NCI-H446 (cell line): Measurements from ENCODE around the gene OVCA2.
A peak's percentile ranks its signal among the peaks of the same experiment; 100 is the strongest.

Experiments
- DNase-seq, 2 experiments: peaks; one replicate each; lab custom pipeline; 2025; lab: John Stamatoyannopoulos, UW

The OVCA2 gene

GRCh38 chr17:2065949-2066400, 24.2 kb downstream of the OVCA2 start:
- DNase-seq: no peak

- DNase-seq: no peak
Observed at GRCh38 chr17:2067048-2067561, 25.3 kb downstream of the OVCA2 start.

DNA sequence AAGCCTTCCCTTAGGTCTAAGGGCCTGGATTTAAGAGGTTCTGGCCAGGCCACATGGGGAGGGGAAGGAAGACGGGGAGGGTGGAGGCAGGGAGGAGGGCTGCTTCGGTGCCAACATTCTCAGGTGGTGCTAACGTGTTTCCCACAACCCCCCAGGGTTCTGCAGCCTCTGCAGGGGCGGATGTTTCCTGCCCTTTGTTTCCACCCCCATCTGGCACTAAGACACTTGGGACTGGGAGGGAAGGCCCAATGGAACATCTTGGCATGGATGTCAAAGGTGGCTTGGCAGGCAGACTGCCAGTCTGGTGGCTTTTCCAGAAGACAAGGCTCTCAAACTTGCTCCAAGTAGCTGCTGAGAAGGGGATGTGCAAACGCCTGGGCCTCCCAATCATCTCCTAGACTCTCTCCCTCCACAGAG, 25.8 kb downstream of the OVCA2 start:
- no peak for DNase-seq

DNA sequence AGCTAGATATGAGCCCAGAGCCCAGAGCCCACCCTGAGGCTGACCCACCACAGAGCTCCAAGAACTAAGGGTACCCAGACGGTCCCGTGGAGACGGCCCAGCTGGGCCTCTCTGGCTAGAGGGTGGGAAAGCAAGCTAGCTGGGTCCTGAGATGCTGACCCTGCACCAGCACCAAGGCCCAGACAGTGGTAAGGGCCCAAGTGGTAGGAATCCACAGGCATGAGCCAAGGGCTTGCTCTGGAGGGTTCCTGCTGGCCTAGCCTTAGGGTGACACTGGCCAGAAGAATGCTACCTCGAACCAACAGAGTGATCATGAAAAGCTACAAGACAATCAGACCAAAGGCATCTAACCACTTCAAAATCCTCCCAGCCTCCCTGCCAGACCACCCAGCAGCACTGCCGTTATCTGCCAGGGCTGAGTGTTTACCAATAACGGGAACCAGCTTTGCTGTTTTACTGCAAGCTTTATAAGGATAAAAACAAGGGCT, 26.3 kb downstream of the OVCA2 start:
- DNase-seq: no peak

GRCh38 chr17:2068519-2069051, 26.8 kb downstream of the OVCA2 start:
- DNase-seq: no peak

GRCh38 chr17:2070241-2071023, 28.6 kb downstream of the OVCA2 start:
- no peak for DNase-seq

GRCh38 chr17:2071024-2071385, 29.2 kb downstream of the OVCA2 start:
- no peak for DNase-seq

DNA sequence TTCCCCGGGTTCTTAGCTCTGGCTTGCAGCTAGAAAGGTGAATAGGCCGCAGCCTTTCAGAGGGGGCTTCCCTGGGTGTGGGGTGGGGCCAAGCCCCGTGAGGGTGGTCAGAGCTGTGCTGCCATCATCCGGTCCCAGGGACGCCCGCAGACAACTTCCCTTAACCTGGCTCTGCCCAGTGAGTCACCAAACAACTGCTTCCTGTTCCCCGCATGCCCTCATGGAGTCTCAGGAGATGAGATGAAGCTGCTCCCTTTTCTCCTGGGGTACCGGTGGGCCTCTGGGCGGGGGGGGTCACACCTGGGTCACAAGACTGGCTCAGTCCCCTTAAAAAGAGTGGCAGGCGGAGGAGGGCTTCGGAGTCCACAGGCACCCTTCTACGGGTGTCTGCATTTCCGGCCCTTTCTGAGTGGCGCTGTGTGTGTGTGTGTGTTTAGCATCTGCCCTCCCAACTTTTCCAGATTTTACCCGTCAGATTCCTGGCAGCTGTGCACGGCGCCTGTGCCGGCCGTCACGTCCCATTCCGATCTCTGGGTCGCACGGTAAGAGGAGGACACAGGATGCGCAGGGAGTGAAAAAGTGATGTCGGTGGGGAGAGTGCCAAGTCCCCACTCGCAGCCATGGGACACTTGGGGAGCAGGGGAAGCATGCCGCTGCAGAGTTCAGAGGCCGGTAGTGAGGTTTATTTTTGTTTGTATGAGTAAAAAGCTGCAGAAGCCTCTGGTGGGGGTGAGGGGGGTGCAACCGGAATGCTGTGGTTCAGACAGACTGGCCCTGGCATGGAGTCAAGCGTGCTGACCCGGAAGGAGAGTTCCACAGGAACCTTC, 29.8 kb downstream of the OVCA2 start:
- no peak for DNase-seq

- DNase-seq: no peak
Observed at GRCh38 chr17:2074919-2075318, 33.1 kb downstream of the OVCA2 start.

DNA sequence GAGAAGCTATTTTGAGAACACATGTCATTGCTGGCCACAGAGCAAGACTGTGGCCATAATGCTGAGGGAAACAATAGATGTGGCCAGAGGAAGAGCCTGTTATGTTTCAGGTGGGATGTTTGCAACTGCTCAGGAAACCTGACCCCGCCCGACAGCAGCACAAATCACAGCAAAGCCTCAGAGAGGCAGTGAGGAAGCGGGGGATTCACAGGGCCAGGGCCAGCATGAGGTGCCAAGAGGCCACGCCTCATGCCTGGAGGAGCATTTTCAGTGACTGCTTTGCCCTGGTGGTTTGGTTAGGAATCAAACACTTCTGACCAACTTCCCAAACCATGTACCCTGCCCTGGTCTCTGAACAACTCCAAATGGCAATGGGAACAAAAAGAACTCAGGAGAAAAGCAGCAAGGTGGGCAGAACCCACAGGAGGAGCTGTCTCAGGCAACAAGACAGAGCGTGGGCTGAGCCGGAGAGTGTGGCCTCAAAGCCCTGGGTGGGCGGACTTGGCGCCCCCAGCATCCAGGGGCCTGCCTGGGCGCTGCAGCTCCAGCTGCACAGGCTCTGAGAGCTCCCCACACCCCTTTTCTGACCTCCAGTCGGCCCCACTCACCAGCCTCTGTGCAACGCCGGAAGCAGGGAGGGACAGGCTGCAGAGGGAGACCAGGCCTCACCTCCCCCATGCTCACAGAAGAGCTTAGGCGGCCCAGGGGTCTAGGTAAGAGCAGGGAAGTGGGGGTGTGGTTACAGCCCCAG, 33.7 kb downstream of the OVCA2 start:
- DNase-seq: no peak

DNA sequence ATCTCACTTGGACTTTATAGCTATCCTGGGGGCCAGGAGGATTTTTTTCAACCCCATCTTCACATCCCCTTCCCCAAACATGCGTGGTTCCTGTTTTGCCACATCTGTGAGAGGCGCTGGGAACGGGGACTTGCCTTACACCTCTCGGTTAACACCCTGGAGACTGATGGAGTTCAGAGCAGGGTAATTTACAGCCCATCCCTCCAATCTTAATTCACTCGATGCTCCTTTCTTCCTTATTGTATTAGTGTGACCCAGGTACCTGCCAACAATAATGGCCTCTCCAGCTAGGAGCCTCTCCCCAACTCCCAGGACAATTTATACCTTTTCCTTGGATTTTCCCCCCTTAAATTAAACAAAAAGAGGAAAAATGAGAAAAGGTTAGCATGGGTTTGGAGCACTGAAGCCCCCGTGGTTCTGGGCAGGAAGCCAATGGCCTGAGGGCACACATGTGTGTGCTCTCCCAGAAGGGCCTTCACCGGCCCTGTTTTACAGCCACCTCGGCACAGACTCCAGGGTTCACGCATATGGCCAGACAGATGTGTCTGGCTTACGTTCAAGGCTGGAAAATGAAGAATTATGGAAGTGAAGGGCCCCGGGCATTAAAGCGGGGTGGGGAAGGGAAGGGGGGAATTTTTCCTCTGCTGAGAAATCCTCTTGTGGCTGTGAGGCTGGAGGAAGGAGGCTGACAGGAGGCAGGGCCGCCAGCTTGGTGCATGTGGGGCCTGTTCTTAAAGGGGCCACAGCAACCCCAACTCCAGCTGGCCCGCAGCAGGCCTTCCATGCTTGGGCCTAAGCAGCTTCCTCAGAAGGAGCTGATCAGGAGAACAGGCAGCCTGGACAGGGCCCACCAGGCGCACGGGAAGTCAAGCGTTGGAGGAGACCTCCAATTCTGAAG, 34.5 kb downstream of the OVCA2 start:
- peak in 1 of 2 experiments; percentile 12 for DNase-seq

GRCh38 chr17:2077040-2077439, 35.2 kb downstream of the OVCA2 start:
- no peak for DNase-seq

DNA sequence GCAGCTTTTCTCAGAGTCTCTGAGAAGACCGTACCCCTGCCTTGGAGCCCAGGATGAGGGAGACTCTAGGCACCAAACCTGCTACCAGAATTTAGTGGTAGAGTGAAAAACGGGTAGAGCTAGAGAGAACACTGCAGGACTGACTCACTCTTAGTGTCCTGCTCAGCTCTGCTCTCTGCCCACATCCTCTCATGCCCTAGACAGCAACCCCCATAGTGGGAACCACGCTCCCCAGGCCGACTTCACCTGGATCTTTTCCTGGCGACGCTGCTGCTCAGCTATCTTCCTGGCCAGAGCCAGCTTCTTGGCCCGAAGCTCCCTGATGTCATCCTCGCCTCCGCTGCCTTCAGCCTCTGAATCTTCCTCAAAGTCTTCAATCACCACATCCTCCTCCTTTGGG, 39.7 kb downstream of the OVCA2 start:
- DNase-seq: no peak

- no peak for DNase-seq
Observed at GRCh38 chr17:2082003-2082781, 40.4 kb downstream of the OVCA2 start.

- DNase-seq: no peak
Observed at GRCh38 chr17:2083613-2084035, 41.8 kb downstream of the OVCA2 start.

DNA sequence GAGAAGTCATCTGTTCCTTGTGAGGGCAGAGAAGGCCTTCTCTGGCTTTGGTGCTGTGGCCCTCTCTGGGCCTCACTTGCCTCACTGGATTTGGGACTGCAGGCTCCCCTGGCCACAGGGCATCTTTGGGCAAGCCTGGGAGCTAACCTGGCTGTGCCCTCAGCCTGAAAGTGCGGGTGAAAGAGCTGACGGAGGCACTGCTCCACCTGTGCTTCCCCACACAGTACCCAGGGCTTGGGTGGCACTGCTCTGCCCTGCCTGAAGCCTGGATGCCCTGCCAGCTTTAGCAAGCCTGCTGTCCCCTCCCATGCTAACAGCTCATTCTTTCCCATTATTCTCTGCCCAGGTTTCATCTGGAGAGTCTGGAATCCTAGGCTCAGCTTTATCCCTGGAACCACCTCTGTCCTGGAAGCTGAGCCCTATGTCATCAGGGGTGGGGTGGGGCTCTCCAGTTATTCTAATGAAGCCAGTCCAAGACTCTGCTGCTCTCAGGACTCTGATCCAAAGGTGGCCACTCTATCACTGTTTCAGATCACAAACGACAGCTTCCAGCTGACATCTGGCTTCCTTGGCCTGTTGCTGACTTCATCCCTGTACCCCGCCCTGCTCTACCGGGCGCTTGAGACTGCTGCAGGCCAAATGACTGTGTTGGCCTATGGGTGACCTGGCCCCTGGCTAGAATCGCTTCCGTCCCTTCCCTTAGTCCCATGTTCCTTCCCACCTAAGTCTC, 42.4 kb downstream of the OVCA2 start:
- no peak for DNase-seq

GRCh38 chr17:2084766-2085647, 43.2 kb downstream of the OVCA2 start:
- DNase-seq: no peak

GRCh38 chr17:2085648-2085949, 43.8 kb downstream of the OVCA2 start:
- DNase-seq: no peak
